GM19238 (cell line): ENCODE data around the gene ADAM22.
A peak's percentile ranks its signal among the peaks of the same experiment; 100 is the strongest.

Experiments used
- DNase-seq: peaks from one replicate; pipeline ENCODE4 v3.0.0; 2011; ENCODE audit warnings: low spot score; ENCODE audit not compliant: insufficient read length

The ADAM22 gene

GRCh38 chr7:88105231-88105630 is 171.2 kb downstream of the ADAM22 start:
- no peak for DNase-seq

DNA sequence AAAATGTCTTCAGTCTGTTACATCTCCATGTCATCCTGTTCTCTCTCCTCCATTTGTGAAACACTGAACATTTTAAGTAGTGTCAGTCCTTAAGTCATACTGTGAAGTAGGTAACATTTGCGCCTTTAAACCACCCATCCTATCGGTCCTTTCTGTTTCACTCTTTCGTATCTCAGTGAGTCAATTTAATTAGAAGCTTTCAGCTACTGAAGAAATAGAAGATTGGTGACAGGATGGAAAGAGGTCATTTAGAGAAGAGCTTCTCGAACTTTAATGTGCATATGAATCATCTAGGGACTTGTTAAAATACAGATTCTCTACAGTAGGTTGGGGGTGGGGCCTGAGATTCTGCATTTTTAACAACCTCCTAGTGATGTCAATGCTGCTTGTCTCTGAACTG is 172.4 kb downstream of the ADAM22 start:
- DNase-seq: no peak

- no peak for DNase-seq
Observed at GRCh38 chr7:88109612-88110011, 175.6 kb downstream of the ADAM22 start.

DNA sequence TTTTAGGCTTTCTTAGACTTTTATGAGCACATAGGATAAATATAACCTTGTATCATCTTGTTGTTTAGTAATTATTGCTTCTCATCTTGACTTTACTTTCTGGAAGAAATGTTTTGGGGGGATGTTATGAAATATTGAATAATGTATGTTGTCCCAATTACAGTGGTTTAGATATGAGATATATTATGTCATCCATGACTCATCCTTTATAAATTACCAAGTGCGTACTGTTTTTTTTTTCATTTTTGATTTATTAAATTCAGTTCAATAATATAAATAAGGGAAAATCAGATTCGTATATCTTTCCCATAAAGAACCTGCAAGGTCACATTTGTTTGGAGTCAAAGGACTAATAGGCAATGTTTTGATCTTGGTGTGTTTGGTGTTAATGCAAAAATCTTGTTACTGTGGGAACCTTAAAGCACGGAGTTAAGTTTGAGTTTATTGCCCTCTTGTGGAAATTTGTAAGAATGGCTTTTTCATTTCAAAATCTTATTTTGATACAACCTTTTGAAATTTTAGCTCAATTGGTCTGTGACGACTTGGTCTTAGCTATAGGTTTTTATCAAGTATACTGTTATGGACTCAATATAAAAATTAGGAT is 177.2 kb downstream of the ADAM22 start:
- DNase-seq: peak; percentile 9

GRCh38 chr7:88111954-88112471 is 178.0 kb downstream of the ADAM22 start:
- no peak for DNase-seq

DNA sequence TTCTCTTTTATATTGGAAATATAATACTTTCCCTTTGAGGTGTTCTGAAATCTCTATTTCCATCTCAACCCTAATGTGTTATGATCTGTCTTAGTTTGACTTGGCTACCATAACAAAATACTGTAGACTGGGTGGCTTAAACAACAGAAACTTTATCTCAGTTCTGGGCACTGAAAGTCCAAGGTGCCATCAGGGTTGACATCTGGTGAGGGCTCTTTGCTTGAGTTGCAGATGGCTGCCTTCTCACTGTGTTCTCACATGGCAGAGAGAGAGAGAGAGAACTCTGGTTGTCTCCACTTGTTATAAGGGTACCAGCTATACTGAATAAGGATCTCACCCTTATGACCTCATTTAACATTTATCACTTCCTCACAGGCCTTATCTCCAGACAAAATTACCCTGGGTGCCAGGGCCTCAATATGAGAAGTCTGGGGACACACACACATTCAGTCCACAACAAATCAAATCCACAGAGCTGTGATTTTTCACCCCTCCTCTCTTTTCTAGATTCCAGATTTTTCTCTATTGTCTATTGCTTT is 181.3 kb downstream of the ADAM22 start:
- no peak for DNase-seq

- DNase-seq: no peak
Observed at GRCh38 chr7:88115816-88116215, 181.8 kb downstream of the ADAM22 start.

DNA sequence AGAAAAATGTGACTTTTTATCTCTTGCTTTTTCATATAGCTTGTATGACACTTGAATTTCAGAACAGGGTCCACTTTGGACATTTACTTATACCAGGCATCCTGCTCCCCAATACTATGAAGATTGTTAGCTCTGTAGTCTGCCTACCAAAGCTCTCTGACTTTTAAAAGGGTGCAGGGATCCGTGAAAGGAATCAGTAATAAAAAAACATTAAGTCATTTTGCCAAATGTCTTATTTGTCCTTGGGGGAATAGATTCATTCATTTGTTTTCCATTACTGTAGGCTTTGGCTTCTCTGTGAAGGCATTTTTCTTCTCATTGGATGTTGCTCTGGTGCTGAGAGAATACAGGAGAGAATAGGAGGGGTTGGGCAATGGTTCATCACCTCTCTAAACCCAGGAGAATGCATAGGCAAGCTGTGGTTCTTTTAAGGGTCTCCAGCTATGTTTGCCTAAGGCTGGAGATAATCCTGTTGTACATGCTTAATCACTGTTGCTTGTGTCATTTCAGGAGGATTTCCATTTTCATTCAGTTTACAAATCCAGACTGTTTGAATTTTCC is 182.3 kb downstream of the ADAM22 start:
- no peak for DNase-seq

GRCh38 chr7:88117325-88117724 is 183.3 kb downstream of the ADAM22 start:
- DNase-seq: no peak

- no peak for DNase-seq
Observed at GRCh38 chr7:88121335-88121734, 187.3 kb downstream of the ADAM22 start.

DNA sequence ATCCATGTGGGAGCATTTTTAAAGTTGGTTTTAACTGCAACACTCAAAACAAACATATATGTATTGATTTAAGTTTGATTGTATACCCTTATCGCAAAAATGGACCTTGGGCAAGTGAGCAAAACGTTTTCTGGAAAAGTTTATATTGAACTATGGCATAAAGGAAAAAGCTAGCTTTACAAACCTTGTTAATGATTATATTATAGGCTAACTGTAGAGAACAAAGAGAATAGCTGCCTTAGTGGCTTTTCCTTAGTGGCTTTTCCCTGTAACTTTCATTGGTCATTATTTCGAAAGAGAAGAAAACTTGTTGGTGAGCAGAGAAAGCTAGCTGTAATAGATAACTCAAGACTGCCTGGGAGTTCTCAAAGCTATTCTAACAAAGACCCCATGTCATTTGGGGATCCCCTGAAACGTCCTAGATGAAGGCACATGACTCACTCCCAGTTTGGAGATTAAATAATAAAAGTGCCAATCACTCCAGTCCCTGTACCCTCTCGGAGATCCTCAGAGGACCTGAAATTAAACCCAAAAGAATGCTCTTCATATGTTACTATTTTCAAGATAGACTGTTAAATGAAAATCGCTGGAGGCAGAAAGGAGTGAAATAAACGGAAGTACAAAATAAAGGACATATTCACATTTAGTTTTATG is 193.7 kb downstream of the ADAM22 start:
- no peak for DNase-seq

GRCh38 chr7:88132725-88133124 is 198.7 kb downstream of the ADAM22 start:
- DNase-seq: no peak

- no peak for DNase-seq
Observed at GRCh38 chr7:88140947-88141346, 206.9 kb downstream of the ADAM22 start.

DNA sequence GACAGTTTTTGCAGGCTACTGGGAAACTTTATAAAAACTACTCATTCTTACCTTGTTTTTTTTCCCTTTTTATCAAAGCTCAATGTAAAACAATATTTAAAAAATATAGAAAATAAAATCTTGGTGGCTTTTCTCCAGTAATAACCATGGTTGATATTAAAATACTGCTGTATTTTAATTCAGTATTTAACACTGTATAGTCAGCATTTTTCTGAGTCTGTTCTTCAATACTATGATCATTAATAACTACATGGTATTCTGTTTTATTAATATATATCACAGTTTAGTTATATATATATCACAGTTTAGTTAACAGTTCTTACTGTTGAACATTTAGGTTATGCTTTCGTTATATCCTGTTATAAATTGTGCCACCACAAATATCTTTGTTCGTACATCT is 207.4 kb downstream of the ADAM22 start:
- no peak for DNase-seq

DNA sequence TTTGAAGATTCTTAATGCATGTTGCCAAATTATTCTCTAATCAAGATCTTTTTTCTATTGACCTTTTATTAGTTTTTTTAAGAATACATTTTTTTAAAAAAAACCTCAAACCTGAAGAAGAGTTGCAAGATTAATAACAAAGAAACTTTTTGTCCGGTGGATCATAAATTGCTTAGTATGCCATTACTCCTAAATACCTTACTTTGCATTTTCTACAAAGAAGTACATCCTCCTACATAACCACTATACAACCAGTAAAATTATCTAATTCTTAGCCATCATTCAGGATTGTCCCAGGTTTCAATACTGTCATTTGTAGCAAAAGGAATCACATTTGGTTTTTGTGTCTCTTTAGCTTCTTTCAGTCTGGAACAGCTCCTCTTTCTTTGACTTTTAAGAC is 207.9 kb downstream of the ADAM22 start:
- no peak for DNase-seq

DNA sequence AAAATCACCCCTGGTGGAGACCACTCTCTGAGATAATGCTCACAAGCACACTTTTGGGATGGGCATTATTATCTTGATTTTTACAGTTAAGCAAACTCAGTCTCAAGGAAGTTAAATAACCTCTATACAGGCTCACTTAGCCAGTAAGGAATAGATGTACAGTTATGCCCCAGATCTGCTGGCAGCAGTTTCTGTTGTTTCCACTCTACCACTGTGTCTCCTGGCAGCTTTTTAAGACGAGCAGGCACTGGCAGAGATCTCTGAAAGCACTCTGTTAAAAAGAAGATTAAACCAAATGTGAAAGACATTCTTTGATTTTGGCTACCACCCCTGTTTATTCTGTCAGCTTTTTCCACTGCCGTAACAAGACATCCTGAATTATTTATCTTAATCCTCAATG is 212.6 kb downstream of the ADAM22 start:
- no peak for DNase-seq

DNA sequence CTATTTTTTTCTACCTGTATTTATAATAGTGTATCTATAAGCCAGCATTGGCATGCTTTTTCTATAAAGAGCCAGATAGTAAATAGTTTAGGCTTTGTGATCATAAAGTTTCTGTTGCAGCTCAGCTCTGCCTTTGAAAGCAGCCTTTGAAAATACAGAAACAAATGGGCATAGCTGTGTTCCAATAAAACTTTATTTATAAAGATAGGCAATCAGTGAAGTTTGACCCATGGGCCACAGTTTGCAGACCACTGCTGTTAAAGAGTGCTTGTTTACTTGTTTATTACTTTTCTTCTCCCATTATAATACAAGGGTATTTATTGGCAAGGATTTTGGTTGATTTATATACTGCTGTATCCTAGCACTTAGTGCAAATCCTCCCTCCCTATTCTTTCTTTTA is 213.3 kb downstream of the ADAM22 start:
- DNase-seq: no peak

DNA sequence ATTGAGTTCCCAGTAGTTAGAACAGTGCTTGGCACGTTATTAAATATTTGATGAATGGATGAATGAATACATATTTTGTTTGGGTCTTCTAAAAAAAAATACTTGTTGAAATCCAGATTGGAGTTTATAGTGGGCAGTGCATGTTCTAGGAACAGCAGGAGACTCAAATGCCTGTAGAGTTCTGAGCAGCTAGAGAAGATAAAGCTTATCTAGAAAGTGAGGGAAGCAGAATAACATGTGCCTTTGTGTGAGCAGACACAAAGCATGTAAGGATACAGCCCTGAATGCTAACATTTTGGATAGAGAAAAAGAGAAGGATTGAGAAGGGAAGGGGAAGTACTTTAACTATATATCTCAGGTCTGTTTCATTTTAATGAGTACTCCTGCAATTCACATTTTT is 213.9 kb downstream of the ADAM22 start:
- DNase-seq: no peak

GRCh38 chr7:88150033-88150432 is 216.0 kb downstream of the ADAM22 start:
- DNase-seq: no peak

- no peak for DNase-seq
Observed at GRCh38 chr7:88151119-88151790, 217.2 kb downstream of the ADAM22 start.

GRCh38 chr7:88153378-88153777 is 219.3 kb downstream of the ADAM22 start:
- DNase-seq: no peak

GRCh38 chr7:88155756-88156155 is 221.7 kb downstream of the ADAM22 start:
- DNase-seq: no peak
